Type B pancreatic cell (in vitro differentiated cells): ENCODE measurements around the gene PEX14. TPM values are rescaled to one million over a fixed set of nuclear protein-coding genes. Genes with fewer than 3 reads are reported as not detected.

Source experiments
- DNase-seq: peaks from one replicate; pipeline ENCODE4 v3.0.0; 2021; ENCODE audit warnings: mixed read lengths; ENCODE audit not compliant: unreplicated experiment; ENCODE audit errors: extremely low spot score
- H3K27ac Mint-ChIP-seq: 2 replicates; pipeline ENCODE4 v1.8.0; 2021; ENCODE audit warnings: mild to moderate bottlenecking, mixed read lengths
- H3K27me3 Mint-ChIP-seq: 2 replicates; pipeline ENCODE4 v1.8.0; 2021; ENCODE audit warnings: mixed read lengths
- H3K36me3 Mint-ChIP-seq: 2 replicates; pipeline ENCODE4 v1.8.0; 2021; ENCODE audit warnings: mixed read lengths
- H3K4me1 Mint-ChIP-seq: one replicate; pipeline ENCODE4 v1.8.0; 2021; ENCODE audit warnings: mixed read lengths; ENCODE audit not compliant: unreplicated experiment
- H3K4me3 Mint-ChIP-seq: 2 replicates; pipeline ENCODE4 v1.8.0; 2021; ENCODE audit warnings: mild to moderate bottlenecking, mixed read lengths
- H3K9me3 Mint-ChIP-seq: 2 replicates; pipeline ENCODE4 v1.8.0; 2021; ENCODE audit warnings: mixed read lengths
- CTCF ChIP-seq: fragments of 200-600 bp; sonication (generic); conservative IDR thresholded peaks from 2 replicates; pipeline ENCODE4 v1.5.0; 2021; ENCODE audit warnings: antibody characterized with exemption, mild to moderate bottlenecking
- total RNA-seq: library from RNA; stranded (reverse); gene quantifications from 2 replicates; pipeline ENCODE4 v1.2.1, GENCODE V29; 2021; ENCODE audit warnings: low replicate concordance

PEX14 gene
- total RNA-seq, 1 donor from 2014 or later: 22.5 TPM

DNA sequence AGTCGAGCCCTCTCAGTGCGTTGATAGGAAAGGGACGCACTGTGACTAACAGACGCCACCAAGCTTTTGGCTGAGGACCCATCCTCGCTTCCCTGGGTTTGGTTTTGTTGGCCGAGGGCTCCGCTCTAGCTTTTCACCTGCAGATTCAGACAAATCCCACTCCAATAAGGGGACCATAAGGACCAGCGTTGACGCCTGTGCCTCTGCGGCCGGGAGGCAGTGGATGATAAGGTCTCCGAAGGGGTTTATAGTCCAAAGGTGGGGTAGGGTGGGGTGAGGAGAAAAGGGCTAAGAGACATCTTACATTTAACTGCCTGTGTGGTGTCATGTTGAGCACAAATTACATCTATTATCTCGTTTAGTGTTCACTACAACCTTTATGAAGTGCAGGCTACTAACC lies 760 bp downstream of the PEX14 start:
- Mint-ChIP-seq H3K27ac (peak overlapping the region; percentile 91), H3K27me3 (no peaks in the 10 kb centered on the region), H3K4me3 (peak overlapping the region; percentile 95), H3K4me1 (peaks cover 33% of the 10 kb centered on the region), H3K36me3 (peaks cover 5% of the 10 kb centered on the region), H3K9me3 (no peaks in the 10 kb centered on the region)
- TF ChIP-seq CTCF: no peak
- DNase-seq: no peak

DNA sequence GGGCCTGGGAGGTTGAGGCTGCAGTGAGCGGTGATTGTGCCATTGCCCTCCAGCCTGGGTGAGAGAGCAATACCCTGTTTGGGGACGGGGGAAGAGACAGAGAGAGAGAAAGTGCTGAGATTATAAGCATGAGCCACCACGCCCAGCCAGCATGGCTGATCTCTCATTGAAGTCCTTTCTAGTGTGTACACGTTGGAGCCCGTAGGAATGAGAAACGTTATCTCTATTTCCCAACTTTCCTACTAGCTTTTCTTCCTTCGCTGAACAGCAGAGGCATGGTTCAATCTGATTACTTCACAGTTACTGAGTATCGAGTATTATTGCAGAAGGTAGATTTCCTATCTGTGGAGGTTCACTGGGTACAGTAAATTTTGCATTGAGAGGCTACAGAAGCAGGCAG lies 4.5 kb downstream of the PEX14 start:
- H3K4me1 Mint-ChIP-seq: peaks cover 22% of the 10 kb centered on the region
- H3K9me3 Mint-ChIP-seq: no peaks in the 10 kb centered on the region
- no peak for TF ChIP-seq CTCF
- no peaks in the 10 kb centered on the region for H3K27me3 Mint-ChIP-seq
- no peak overlapping the region for H3K4me3 Mint-ChIP-seq
- no peak overlapping the region for H3K27ac Mint-ChIP-seq
- H3K36me3 Mint-ChIP-seq: peaks cover 5% of the 10 kb centered on the region
- DNase-seq: no peak

DNA sequence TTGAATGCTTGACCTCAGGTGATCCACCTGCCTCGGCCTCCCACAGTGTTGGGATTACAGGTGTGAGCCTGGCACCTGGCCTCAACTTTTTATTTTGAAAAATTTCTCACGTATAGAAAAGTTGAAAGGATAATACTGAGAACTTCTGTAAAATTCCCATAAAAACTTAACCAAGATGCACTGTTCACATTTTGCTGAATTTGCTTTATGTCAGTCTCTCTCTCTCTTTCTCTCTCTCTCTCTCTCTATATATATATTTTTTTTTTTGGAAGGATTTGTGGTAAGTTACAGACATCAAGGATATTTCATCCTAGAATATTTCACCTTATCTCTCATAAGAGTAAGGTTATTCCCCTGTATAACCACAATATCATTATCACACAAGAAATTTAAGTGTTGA lies 5.9 kb downstream of the PEX14 start:
- no peak for TF ChIP-seq CTCF
- Mint-ChIP-seq H3K27me3 (no peaks in the 10 kb centered on the region), H3K4me1 (peaks cover 19% of the 10 kb centered on the region), H3K9me3 (no peaks in the 10 kb centered on the region), H3K36me3 (peaks cover 8% of the 10 kb centered on the region), H3K4me3 (no peak overlapping the region), H3K27ac (no peak overlapping the region)
- DNase-seq: no peak

DNA sequence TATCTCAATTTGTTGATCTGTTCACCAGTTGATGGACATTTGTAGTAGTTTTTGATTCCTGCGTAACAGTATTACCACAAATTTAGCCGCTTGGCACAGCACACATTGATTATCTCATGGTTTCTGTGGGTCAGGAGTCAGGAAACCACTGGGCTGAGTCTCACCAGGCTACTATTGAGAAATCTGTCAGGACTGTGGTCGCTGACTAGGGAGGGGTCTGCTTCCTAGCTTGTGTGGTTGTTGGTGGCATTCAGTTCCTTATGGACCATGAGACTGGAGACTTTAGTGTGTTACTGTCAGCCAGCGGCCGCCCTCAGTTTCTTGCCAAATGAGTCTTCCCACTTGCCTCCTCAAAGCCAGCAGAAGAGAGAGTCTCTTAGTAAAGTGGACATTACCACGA lies 9.8 kb downstream of the PEX14 start:
- DNase-seq: no peak
- H3K9me3 Mint-ChIP-seq: no peaks in the 10 kb centered on the region
- H3K27me3 Mint-ChIP-seq: no peaks in the 10 kb centered on the region
- H3K27ac Mint-ChIP-seq: no peak overlapping the region
- TF ChIP-seq CTCF: no peak
- H3K36me3 Mint-ChIP-seq: peaks cover 9% of the 10 kb centered on the region
- H3K4me3 Mint-ChIP-seq: no peak overlapping the region
- H3K4me1 Mint-ChIP-seq: peaks cover 7% of the 10 kb centered on the region

DNA sequence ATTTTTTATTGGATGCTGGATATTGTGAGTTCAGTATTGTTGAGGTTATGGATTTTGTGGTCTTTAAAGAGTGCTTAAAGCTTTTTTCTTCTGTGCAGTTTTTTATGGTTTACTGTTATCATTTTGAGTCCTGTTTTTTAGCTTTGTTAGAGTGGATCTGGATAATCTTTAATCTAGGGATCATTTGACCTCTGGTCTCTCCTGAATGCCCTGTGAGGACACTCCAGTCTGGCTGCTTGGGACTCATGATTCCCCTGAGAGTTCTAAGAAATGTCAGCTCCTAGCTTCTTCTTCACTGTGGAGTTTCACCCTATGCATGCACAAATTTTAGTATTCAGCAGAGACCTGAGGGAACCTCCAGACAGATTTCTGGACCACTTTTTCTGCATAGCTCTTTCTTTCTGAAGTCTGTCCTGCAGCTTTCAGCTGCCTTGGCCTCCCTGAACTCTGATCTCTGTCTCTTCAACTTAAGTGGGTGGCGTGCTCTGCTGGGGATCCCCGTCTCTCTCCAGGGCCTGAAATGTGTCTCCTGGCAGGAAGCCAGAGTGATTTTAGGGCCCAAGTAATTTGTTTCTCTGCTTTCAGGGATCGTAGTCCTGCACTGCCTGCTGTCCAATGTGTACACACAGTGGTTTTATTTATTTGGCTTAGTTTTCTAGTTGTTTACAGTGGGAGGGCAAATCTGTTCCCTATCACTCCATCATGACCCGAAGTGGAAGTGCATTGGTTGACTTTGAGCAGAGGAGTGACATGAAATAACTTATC lies 14.7 kb downstream of the PEX14 start:
- Mint-ChIP-seq H3K27me3 (no peaks in the 10 kb centered on the region), H3K36me3 (peaks cover 7% of the 10 kb centered on the region), H3K4me1 (peaks cover 23% of the 10 kb centered on the region), H3K9me3 (no peaks in the 10 kb centered on the region), H3K4me3 (peak overlapping the region; percentile 23), H3K27ac (peak overlapping the region; percentile 8)
- no peak for DNase-seq
- no peak for TF ChIP-seq CTCF
